Osteoblast (primary cell): ENCODE results near the gene COL27A1. TPM values are rescaled to one million over a fixed set of nuclear protein-coding genes. Genes with fewer than 3 reads are reported as not detected.
"Not testable (repeated sequence)": the region's sequence is repeated elsewhere in the genome, so short reads cannot be mapped to it uniquely, and the experiment has no call there.

Experiments
- DNase-seq: peaks from one replicate; pipeline ENCODE4 v3.0.0; 2011; ENCODE audit warnings: low spot score, mixed read lengths; ENCODE audit not compliant: insufficient read length; ENCODE audit errors: missing footprints
- H2AFZ ChIP-seq: 2 replicates; pipeline ENCODE4 v1.6.0; 2011; ENCODE audit warnings: mild to moderate bottlenecking, low read length
- H3K27ac ChIP-seq: 2 replicates; pipeline ENCODE4 v1.5.1; 2011; ENCODE audit warnings: mild to moderate bottlenecking, low read depth, low read length, moderate library complexity
- H3K27me3 ChIP-seq: 2 replicates; pipeline ENCODE4 v1.6.0; 2012; ENCODE audit warnings: mild to moderate bottlenecking, control low read depth, inconsistent platforms, low read length, moderate library complexity; ENCODE audit not compliant: insufficient read depth
- H3K36me3 ChIP-seq: 2 replicates; pipeline ENCODE4 v1.5.1; 2011; ENCODE audit warnings: mild to moderate bottlenecking, low read length, control low read depth, moderate library complexity; ENCODE audit not compliant: insufficient read depth
- H3K4me1 ChIP-seq: 2 replicates; pipeline ENCODE4 v1.5.1; 2011; ENCODE audit warnings: mild to moderate bottlenecking, low read length, control low read depth, moderate library complexity; ENCODE audit not compliant: insufficient read depth
- H3K4me2 ChIP-seq: 2 replicates; pipeline ENCODE4 v1.6.0; 2011; ENCODE audit warnings: mild to moderate bottlenecking, low read length; ENCODE audit not compliant: insufficient read depth
- H3K4me3 ChIP-seq: fragments of 200-600 bp; sonication (generic); 3 replicates; pipeline ENCODE4 v1.5.1; 2012; ENCODE audit warnings: mild to moderate bottlenecking, low read length, inconsistent platforms; ENCODE audit not compliant: insufficient read depth
- H3K79me2 ChIP-seq: 2 replicates; pipeline ENCODE4 v1.6.0; 2012; ENCODE audit warnings: mild to moderate bottlenecking, low read length, control low read depth, inconsistent platforms; ENCODE audit not compliant: insufficient read depth
- H3K9me3 ChIP-seq: 2 replicates; pipeline ENCODE4 v1.5.1; 2011; ENCODE audit warnings: low read depth, low read length, control low read depth
- H4K20me1 ChIP-seq: 2 replicates; pipeline ENCODE4 v1.6.0; 2012; ENCODE audit warnings: mild to moderate bottlenecking, low read length, control low read depth; ENCODE audit not compliant: insufficient read depth
- total RNA-seq: library from RNA; depleted of rRNA; stranded (reverse); fragments of >200 nt; gene quantifications from 2 replicates; pipeline ENCODE4 v1.2.3, GENCODE V29; 2012
- TF ChIP-seq, protein P1 (sequence below): IDR thresholded peaks from 2 replicates; pipeline ENCODE4 v1.5.1; 2011; ENCODE audit warnings: mild to moderate bottlenecking, low read depth, low read length, moderate library complexity; ENCODE audit errors: extremely low read depth

COL27A1 gene
- total RNA-seq, 1 donor = 10.1 TPM

DNA sequence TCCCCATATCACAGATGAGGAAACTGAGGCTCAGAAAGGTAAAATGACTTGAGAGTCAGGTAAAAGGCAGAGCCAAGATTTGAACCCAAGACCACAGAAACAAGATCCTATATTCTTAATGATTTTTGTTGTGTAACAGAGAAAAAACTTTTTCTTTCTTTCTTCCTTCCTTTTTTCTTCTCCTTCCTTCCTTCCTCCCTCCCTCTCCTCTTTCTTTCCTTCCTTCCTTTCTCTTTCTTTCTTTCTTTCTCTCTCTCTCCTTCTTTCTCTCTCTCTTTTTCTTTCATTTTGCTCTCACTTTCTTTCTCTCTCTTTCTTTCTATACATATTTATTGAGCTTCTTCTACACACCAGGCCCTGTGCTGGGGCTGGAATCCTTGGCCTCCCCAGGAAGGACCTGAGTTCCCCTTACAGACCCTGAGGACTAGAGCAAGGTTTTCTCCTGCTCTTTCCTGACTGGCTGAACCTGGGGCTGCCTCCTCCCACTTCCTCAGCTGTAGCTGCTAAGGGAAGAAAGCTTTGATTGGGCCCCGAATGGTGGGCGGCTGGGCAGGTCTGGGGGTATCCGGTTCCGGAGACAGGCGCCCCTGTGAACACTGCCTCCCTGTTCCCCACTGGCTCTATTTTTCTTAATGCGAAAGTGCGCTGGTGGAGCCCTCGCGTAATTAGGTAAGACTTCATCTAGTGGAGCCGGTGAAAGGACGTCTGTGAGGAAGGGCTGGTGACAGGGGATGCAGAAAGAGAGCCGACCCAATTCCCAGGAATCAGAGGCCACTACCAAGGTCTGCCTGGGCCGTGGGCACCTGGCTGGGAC lies 28.9 kb upstream of the COL27A1 start:
- Histone ChIP-seq H2AFZ (no peak overlapping the region), H3K79me2 (no peaks in the 10 kb centered on the region), H3K36me3 (no peaks in the 10 kb centered on the region), H3K27me3 (peaks cover 24% of the 10 kb centered on the region), H3K4me3 (no peak overlapping the region), H3K27ac (no peak overlapping the region), H3K4me1 (peaks cover 10% of the 10 kb centered on the region), H3K4me2 (no peak overlapping the region), H3K9me3 (peaks cover 7% of the 10 kb centered on the region), H4K20me1 (no peaks in the 10 kb centered on the region)
- no peak for DNase-seq
- TF ChIP-seq, protein P1, sequence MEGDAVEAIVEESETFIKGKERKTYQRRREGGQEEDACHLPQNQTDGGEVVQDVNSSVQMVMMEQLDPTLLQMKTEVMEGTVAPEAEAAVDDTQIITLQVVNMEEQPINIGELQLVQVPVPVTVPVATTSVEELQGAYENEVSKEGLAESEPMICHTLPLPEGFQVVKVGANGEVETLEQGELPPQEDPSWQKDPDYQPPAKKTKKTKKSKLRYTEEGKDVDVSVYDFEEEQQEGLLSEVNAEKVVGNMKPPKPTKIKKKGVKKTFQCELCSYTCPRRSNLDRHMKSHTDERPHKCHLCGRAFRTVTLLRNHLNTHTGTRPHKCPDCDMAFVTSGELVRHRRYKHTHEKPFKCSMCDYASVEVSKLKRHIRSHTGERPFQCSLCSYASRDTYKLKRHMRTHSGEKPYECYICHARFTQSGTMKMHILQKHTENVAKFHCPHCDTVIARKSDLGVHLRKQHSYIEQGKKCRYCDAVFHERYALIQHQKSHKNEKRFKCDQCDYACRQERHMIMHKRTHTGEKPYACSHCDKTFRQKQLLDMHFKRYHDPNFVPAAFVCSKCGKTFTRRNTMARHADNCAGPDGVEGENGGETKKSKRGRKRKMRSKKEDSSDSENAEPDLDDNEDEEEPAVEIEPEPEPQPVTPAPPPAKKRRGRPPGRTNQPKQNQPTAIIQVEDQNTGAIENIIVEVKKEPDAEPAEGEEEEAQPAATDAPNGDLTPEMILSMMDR = no peak

DNA sequence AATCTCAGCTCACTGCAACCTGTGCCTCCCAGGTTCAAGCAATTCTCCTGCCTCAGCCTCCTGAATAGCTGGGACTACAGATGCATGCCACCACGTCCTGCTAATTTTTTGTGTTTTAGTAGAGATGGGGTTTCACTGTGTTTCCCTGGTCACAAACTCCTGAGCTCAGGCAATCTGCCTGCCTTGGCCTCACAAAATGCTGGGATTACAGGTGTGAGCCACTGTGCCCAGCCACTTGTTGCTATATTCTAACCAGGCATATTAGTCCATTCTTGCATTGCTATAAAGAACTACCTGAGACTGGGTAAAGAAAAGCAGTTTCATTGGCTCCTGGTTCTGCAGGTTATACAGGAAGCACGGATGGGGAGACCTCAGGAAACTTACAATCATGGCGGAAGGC lies 26.6 kb upstream of the COL27A1 start:
- not testable (repeated sequence) for H3K4me2 ChIP-seq, H3K79me2 ChIP-seq, H3K36me3 ChIP-seq, H2AFZ ChIP-seq, H4K20me1 ChIP-seq, H3K4me3 ChIP-seq, H3K4me1 ChIP-seq, H3K27ac ChIP-seq, H3K9me3 ChIP-seq, DNase-seq
- H3K27me3 ChIP-seq = peaks cover 27% of the 10 kb centered on the region

DNA sequence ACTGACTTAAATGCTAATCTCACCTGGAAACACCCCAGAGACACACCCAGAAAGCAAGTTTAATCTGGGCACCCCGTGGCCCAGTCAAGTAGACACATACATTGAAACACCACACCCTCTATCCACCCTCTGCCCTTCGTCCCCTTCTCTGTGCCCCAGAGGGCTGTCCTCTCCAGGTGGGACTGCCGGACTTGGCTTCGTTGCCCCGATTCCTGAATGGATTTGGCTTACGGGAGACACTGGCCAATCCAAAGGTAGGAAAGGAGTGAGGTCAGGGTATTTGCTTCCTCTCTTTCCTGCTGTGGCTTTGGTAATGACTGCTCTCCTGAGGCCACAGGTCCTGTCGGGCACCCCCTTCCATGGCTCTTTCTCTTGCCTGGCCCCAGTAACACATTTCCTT lies 25.2 kb upstream of the COL27A1 start:
- no peak overlapping the region for H3K4me2 ChIP-seq
- no peaks in the 10 kb centered on the region for H3K4me1 ChIP-seq
- TF ChIP-seq, protein P1 = no peak
- peaks cover 7% of the 10 kb centered on the region for H3K9me3 ChIP-seq
- no peaks in the 10 kb centered on the region for H4K20me1 ChIP-seq
- no peaks in the 10 kb centered on the region for H3K79me2 ChIP-seq
- peaks cover 36% of the 10 kb centered on the region for H3K27me3 ChIP-seq
- no peak overlapping the region for H2AFZ ChIP-seq
- no peaks in the 10 kb centered on the region for H3K36me3 ChIP-seq
- no peak overlapping the region for H3K4me3 ChIP-seq
- H3K27ac ChIP-seq = no peak overlapping the region
- peak; percentile 54 for DNase-seq

DNA sequence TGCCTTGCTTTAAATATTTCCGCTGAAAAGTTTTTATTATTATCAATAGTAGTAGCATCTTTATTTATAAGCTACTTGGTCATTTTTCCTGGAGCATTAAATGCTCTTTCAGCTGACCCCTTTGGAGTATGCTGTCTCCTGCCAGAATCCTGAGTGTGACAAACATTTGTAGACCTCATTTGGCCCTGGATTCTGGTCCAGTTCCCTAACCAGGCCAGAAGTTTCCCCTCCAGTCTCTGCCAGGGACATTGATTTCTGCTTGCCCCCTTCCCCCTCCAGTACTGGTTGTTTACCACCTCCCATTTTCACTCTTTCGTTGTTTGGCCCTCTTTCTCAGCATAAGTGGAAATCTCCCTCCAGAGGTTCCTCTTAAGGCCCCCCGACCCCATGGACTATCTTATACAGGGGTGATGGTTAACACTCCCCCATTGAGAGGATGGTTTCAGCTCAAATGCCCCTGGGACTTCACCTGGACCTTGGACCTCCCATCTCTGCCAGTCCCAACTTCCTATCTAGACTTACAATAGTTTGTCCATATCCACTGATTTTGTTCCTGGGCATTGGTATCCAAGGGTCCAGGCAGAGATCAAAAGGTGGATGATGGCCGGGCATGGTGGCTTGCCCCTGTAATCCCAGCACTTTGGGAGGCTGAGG lies 24.6 kb upstream of the COL27A1 start:
- peaks cover 7% of the 10 kb centered on the region for H3K9me3 ChIP-seq
- no peak for DNase-seq
- H4K20me1 ChIP-seq = no peaks in the 10 kb centered on the region
- no peaks in the 10 kb centered on the region for H3K36me3 ChIP-seq
- H3K4me3 ChIP-seq = no peak overlapping the region
- H3K4me1 ChIP-seq = no peaks in the 10 kb centered on the region
- no peak overlapping the region for H3K4me2 ChIP-seq
- peaks cover 40% of the 10 kb centered on the region for H3K27me3 ChIP-seq
- H2AFZ ChIP-seq = no peak overlapping the region
- H3K79me2 ChIP-seq = no peaks in the 10 kb centered on the region
- no peak overlapping the region for H3K27ac ChIP-seq
- TF ChIP-seq, protein P1 = no peak
